ENCODE results near the gene ADGRD1.

The ADGRD1 gene

DNA sequence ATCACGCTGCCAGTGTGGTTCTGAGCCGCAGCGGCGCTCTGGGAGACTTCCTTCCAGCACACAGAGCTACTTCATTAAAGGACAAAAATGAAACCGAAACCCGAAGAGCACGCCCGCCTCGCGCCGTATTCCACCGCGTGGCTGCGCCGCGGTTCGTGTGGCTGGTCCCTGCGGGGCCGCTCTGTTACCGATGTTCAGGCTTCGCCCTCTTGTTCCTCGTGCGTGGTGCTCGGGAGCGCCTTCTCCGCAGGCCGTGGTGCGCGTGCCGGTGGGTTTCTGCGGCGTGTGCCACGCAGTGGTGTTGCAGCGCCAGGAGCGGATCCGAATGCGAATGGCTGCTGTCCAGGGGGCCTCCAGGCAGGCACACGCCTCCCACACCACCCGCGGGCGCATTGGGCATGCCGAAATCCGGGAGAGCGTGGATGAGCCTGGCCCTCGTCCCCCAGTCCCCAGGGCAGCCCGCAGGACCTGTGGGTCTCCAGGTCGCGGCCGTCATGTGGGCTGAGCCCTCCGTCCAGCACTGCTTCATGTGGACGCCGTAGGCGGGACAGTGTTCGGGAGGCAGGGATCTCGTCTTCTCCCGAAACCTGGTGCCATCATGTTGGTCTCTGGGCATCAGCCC lies 91.2 kb downstream of the ADGRD1 start:
- DNase-seq = no peak

DNA sequence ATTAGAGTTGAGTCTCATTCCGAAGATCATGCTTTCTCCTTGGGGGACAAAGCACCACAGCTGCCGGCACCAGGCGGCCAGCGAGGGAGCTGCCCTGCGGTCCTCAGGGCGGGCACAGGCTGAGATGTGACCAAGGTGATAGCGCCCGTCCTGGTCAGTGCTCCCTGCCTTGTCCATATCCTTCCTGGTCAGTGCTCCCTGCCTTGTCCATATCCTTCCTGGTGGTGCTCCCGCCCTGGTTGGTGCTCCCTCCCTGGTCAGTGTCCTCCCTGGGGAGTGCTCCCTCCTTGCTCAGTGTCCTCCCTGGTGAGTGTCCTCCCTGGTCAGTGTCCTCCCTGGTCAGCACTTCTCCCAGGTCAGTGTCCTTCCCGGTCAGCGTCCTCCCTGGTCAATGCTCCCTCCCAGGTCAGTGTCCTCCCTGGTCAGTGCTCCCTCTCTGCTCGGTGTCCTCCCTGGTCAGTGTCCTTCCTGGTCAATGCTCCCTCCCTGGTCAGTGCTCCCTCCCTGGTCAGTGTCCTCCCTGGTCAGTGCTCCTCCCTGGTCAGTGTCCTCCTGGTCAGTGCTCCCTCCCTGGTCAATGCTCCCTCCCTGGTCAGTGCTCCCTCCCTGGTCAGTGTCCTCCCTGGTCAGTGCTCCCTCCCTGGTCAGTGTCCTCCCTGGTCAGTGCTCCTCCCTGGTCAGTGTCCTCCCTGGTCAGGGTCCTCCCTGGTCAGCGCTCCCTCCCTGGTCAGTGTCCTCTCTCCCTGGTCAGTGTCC lies 92.2 kb downstream of the ADGRD1 start:
- DNase-seq = no peak

DNA sequence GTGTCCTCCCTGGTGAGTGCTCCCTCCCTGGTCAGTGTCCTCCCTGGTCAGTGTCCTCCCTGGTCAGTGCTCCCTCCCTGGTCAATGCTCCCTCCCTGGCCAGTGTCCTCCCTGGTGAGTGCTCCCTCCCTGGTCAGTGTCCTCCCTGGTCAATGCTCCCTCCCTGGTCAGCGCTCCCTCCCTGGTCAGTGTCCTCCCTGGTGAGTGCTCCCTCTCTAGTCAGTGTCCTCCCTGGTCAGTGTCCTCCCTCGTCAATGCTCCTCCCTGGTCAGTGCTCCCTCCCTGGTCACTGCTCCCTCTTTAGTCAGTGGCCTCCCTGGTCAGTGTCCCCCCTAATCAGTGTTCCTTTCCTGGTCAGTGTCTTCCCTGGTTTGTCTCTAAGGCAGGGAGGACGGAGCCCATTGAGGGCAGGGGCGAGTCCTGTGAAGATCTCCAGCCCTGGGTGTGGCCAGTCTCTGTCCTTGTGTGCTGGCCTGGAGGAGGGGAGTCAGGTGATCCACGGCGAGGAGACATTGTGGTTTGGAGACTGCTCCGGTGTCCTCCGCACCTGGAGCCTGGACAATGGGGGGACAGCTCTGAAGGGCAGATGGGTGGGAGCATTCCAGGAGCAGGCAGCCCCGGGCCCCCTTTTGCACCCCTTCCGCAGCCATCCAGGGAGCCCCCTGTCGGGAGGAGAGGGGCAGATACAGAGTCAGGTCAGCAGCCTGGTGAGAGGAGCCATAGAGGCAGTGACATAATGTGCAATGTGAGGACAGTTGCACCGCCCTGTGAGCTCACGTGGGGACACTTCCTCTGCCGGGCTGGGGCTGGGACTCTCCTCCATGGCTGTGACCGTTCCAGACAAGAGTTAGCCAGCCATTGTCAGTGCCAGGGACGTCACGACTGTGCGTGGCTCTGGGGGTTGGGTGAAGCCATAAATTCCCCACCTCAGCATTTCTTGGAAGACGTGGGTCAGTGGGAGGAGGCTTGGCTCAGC lies 93.4 kb downstream of the ADGRD1 start:
- DNase-seq = no peak

DNA sequence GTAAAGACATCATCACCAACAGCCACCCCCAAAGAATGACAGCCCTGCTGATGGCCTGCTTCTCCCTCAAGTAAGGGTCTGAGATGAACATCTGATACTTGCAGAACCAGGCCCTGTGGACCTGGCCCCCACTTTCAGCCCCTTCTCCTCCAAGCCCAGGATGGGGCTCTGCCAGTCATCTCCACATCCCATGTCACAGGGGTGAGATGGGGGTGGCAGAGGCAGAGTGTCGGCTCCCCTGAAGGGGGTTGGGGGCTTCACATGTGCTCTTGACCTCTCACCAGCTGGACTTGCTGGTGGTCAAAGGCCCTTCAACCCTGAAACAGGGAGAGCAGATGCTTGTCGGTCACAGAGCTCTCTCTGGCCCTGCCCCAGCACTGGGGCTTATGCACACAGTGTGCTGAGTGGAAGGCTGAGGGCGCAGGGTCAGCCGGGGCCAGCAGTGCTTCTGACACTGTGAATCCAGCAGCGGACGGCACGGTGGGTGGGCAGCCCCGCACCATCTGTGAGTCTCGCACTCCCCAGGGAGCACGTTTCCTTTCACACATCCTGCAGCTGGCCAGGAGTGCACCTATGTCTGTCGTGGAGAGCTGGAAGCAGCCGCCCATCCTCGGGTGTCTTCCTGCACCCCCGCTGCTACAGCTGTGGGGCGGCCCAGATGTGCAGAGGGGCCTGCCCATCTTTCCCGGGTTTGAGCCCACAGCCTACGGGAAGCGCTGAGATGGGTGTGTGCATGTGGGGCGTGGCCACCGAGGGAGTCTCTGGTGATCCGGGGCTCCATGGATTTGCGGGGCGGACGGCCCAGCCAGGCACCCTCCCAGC lies 94.3 kb downstream of the ADGRD1 start:
- DNase-seq = no peak

DNA sequence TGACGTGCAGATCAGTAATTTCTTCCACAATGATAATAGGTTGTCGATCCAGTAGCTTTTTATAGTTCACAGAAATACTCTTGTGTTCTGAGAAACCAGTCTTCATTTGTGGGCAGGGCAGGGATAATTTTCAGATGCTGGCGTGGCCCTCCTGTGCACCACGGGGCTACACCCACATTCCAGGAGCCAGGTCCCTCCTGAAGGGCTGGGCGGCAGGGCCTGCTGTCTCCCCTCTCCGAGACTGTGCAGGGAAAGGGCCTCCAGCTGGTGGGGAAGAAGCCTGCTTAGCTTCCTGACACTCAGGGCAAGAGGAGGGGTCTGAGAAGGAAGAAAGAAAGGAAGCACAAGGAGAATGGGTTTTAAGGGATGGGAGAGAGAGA lies 94.9 kb downstream of the ADGRD1 start:
- no peak for DNase-seq

DNA sequence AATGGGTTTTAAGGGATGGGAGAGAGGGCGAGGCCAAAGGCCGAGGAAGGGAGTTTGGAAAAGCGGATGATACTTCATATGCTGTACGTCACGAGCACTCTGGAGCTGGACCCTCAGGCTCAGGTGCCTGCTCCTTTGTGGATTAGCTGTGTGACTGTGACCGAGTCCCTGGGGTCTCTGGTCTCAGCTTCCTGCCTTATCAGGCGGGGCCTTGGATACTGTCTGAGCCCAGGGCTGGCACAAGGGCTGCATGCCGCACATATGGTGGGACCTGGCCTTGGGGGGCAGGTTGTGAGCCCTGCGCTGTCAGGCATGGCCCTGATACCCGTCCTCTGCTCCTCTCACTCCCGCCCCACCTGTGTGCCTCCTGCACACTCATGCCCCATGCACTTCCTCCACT lies 95.3 kb downstream of the ADGRD1 start:
- no peak for DNase-seq

DNA sequence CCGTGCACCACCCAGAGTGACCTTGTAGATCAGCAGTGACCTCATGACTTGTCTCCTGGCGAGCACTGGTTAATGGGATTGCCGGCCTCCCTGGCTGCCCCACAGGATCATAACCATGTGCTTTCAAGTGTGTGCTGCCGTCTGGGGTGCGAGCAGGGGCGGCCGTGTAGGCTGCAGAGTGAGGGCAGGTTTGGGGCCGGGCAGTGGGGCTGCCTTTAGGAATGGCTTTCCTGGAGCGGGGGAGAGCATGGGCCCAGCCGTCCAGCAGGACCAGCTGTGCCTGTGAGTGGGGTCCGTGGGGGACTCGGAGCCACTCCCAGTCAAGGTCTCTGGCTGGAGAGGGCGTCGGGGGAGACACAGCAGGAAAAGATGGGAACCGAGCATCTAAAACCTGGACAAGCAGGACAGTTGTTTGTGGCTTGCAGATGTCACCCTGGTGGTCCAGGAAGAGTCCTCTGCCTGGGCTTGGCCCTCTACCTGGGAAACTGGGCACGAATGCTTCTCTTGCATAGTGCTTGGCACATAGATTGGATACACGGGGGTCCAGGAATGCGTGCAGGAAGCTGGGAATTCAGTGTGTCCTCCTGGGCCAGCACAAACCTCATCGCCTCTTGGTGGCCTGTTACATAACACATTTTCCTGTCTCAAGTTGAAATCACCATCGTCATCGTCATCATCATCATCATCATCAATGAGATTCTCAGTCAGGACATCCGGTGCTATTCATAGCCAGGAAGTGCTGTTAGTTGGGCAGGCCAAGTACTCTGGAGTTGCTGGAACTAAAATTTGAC lies 96.0 kb downstream of the ADGRD1 start:
- no peak for DNase-seq

DNA sequence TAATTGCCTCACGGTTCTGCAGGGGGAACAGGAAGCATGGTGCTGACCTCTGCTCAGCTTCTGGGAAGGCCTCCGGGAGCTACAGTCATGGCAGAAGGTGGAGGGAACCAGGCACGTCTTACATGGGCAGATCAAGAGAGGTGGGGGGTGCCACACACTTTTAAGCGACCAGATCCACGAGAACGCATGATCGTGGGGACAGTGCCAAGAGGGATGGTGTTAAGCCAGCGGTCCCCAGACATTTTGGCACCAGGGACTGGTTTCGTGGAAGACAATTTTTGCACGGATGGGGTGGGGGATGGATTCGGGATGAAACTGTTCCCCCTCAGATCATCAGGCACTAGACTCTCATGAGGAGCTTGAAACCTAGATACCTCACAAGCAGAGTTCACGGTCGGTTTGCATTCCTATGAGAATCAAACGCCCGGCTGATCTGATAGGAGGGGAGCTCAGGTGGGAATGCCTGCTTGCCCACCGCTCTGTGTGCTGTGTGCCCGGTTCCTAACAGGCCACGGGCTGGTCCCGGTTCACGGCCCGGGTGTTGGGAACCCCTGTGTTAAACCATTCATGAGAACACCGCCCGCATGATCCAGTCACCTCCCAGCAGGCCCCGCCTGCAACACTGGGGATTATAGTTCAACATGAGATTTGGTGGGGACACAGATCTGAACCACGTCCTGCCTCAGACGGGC lies 96.9 kb downstream of the ADGRD1 start:
- no peak for DNase-seq

DNA sequence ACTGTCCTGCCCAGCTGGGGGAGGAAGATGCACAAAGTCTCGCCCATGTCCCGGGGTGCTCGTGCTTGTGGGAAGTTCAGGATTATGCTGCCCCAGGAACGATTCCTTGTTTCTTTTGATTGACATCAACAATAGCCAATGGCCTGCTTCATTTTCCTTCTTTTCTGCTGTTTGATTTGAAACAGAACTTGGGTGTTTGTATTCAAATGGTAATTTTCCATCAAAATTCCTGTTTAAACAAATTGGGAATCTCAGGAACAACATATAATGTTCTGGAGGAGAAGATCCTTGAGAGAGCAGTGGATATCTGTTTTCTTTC lies 97.4 kb downstream of the ADGRD1 start:
- DNase-seq = no peak

DNA sequence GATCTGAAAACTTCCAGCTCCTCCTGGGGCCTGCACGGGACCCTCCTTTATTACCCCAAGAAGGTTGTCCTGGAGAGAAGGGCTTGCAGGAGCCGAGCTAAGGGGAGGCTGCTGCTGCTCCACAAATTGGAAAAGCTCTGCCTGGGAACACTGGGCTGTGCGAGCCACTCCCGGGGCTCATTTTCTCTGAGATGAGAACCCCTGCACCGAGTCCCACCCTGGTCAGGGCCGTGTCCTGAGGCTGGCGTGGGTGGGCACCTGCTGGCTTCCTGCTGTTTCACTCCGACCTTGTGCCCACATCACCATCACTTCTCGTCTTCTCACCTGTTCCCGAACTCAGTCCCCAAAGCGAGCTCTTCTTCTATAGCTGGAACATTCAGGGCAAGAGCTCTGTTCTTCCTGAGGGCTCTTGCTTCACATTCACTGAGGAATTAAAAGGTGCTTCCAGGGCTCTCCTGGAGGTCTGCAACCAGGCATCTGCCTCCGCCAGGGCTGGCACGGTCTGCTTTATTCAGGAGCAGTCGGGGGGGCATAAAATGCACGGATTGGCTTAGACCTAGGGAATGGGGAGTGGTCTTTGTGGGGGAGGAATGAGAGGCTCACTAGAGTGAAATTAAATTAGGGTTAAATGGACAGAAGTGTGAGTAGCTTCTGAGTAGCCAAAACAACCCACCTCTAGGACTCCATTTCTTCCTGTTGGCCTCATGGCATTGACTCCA lies 98.5 kb downstream of the ADGRD1 start:
- DNase-seq = no peak

DNA sequence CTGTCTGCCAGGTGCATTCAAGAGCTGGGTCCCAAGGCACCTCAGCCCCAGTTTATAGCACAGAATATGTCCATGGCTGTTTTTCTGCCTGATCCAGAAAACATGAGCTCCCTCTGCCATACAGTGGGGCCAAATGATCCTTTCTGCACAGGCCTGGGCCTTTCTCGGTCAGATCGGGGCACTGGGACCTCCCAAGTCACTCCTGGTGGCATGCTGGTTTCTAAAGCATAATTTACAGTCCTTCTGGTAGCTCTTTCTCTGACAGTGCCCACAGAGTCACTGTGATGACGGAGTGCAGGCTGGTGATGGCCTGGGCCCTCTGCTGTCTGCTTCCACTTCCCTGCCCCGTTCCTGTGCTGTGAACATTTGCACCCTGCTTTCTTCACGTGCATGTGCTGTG lies 99.2 kb downstream of the ADGRD1 start:
- no peak for DNase-seq

DNA sequence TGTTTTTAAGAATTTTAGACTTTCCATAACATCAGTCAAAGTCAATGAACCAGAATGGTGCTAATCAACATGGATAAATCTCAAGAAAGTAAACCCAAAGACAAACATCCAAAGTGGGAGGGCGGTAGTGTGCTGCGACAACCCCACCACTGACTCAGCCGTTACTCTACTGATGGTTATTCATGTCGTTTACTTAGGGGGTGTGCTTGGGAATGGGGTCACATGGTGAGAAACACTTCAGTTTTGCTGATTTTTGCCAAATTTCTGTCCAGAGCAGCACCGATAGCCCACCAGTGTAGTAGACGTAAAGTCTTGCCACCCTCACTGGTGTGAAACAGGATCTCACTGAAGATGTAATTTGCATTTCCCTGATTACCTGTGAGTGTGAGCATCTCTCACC lies 99.9 kb downstream of the ADGRD1 start:
- DNase-seq = no peak

DNA sequence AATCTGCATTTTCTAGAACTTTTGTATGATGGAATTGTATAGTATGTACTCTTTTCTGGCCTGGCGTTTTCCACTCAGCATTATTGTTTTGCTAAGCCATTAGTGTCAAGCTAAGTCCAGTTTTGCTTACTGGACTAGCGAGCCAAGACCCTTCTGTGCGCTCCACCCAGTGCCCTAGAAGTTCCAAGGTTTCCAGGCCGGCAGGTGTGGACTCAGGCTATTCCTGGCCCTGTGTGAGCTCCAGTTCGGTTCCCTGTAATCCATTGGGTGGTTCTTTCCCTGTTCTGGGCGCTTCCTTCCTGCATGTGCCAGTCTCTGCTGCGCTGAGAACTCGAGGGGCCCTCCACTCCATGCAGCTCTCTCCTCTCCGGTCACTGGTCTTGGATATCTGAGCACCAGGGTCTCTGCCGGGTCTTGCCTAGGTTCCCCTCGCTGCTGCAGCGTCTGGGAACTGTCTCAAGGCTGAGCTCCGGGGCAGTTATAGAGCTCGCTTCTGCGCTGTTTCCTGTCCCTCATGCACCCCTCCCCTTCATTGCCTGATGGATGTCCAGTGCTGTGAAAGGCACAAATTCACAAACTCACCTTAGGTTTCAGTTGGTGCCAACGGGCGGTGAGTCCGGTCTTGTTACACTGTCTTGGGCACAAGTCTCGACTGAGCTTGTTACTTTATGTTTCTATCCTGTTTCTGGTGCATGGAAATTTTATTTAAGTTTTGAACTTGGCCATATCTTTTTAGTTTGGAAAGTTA lies 100.8 kb downstream of the ADGRD1 start:
- DNase-seq = no peak

DNA sequence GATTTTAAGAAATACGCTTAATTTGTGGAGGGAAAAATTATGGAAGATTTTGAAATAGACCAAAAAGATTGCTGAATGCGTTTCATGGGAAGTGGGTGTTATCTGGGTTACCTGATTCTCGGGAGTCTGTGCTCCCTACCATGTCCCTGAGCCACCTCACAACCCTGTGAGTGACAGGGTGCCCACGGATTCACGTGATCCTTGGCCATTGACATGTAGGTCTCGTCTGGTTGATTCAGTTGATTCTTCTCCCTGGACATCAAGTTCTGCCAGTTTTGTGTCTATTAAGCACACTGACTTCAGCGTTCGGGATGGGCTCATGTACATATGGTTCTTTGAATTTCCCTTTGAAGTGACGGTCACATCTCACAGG lies 101.4 kb downstream of the ADGRD1 start:
- DNase-seq = no peak

DNA sequence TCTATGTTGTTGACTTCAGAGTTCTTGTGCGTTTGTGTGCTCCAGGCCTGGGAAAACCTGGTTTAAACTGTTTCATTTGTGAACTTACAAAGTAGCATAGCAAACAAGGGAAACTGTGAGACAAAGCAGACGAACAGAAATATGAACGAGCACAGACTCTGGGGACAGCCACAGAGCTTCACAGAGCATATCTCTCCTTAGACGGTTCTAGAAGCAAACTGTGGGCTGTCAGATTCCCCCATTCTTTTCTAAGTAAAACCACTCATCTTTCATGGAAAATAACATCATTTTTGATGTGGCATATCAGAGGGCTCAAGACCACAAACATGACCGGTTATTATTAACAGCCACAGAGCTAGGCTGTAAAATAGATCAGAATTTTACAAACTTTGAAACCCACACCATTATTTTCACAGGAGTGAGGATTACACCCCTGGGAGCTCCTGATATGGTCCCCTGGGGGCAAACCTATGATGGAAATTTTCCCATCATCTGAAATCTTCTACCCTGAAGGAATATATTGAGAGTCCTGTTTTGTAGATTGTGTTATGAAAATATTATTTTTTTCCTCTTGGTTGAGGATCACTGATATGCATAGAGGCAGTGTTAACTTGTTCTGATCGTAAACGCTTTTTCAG lies 102.0 kb downstream of the ADGRD1 start:
- DNase-seq = no peak

DNA sequence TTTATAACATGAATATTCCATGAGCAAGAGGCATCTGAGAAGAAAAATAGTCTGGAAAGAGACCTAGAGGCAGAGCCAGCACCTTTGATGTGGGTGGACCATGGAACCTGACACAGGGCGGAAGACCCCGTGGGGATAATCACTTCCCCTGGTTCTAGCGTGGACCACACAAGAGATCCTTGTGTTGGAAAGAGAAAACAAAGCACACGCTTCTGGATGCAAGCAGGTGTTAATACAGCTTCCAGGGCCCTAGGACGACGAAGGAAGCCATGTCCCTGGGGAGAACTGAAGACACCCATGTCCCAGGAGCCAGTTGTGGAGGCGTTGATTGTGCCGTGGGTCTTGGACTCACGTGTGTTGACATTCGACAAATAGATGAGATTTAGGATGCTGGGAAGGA lies 102.9 kb downstream of the ADGRD1 start:
- no peak for DNase-seq

DNA sequence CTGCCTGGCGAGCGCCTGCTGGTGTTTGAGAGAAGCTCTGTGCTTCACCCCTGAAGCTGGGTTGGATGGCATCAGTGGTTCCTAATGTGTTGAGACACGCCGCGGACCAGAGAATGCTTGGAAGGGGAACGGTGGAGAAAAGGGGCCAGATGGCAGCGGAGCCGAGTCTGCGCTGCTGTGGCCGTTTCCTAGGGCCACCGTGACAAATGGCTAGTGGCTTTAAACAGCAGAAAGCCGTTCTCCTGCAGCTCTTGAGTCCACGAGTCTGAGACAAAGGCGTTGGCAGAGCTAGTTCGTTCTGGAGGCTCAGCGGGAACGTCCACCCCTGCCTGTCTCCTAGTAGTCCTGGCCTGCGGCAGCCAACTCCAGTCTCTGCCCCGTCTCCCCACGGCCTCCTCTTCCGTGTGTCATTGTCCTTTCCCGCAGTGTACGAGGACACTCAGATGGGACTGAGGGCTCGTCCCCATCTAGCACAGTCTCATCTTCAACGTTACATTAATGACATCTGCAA lies 103.6 kb downstream of the ADGRD1 start:
- DNase-seq = no peak

DNA sequence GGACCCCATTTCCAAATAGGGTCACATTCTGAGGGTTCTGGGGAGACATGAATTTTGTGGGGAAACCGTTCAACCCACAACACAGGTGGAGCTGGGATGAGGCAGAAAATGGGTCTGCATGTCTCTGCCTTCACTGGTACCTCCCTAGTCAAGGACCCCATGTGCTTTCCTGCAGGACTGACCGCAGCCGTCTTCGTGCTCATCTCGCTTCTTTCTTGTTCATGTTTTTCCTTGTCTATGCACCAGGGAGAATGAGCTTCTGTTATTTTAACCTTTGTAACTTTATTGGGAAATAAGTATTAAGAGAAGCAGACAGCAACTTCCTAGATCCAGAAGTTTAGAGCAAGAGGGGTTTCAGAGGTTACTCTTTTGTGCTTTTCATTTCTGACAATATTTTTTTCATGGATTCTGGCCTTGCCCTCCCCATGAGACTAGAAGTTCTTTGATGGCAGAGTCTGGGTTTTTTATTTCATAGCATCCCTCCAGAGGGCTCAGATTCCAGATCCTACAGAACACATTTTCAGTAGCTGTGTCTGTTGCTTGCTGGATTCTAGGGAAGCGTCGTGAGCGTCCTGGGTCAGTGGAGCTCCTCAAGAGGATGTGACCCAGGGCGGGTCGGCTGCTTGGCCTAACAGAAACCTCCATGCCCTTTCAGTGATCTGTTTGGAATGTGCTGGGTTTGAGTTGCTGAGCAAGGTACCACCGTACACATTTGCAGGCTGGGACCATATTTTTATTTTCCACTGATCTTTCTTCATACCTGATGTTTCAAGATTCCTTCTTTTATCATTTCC lies 104.2 kb downstream of the ADGRD1 start:
- no peak for DNase-seq

DNA sequence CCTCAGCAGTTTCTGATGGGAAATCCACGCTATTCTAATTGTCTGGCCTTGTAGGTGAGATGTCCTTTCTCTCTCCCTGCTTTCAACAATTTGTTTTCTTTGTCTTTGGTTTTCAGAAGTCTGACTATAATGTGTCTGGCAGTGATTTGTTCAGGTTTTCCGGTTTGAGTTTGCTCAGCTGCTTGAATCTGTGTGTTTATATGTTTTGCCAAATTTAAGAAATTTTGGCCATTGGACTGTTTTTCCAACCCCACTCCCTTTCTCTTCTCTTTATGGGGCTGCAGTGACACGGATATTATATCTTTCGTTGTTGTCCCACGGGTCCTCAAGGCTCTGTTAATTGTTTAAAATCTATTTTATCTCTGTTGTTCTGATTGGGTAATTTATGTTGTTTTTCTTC lies 105.0 kb downstream of the ADGRD1 start:
- no peak for DNase-seq

Measured in bone marrow (tissue), 2 donors.